HepG2 (cell line): ENCODE measurements around the gene KCNQ5.

Experiments
- BRD4 ChIP-seq: sonication (generic); formaldehyde crosslinking; IDR thresholded peaks from 2 replicates; pipeline ENCODE4 v1.4.0; 2020; ENCODE audit warnings: missing genetic modification reagents
- EHMT2 ChIP-seq: fragments of 200-600 bp; sonication (generic); IDR thresholded peaks from 2 replicates; pipeline ENCODE4 v1.7.0; 2017; ENCODE audit warnings: antibody characterized with exemption, low read depth, low read length, borderline replicate concordance
- IRF9 ChIP-seq: sonication (generic); formaldehyde crosslinking; IDR thresholded peaks from 2 replicates; pipeline ENCODE4 v1.8.0; 2022; ENCODE audit warnings: missing genetic modification reagents, mild to moderate bottlenecking, borderline replicate concordance
- MAFF ChIP-seq: IDR thresholded peaks from 2 replicates; pipeline ENCODE4 v1.6.1; 2011; ENCODE audit warnings: low read depth, low read length, improper control_type of control experiment
- NCOA1 ChIP-seq: sonication (generic); formaldehyde crosslinking; IDR thresholded peaks from 2 replicates; pipeline ENCODE4 v1.9.0; 2021; ENCODE audit warnings: missing genetic modification reagents
- NFYC ChIP-seq: IDR thresholded peaks from 2 replicates; pipeline ENCODE4 v1.6.1; 2016; ENCODE audit warnings: missing genetic modification reagents, missing compliant biosample characterization
- REST ChIP-seq, 2 experiments: IDR thresholded peaks; 2 replicates each; pipeline ENCODE4 v1.6.1; 2011 to 2012; ENCODE audit warnings: low read length in 2 of 2, borderline replicate concordance in 1 of 2, low read depth in 1 of 2, mild to moderate bottlenecking in 1 of 2, moderate library complexity in 1 of 2
- SMYD3 ChIP-seq: sonication (generic); formaldehyde crosslinking; IDR thresholded peaks from 2 replicates; pipeline ENCODE4 v1.8.1; 2023; ENCODE audit warnings: mild to moderate bottlenecking, missing genetic modification reagents
- SNAPC5 ChIP-seq: sonication (generic); formaldehyde crosslinking; IDR thresholded peaks from 2 replicates; pipeline ENCODE4 v1.8.1; 2023; ENCODE audit warnings: mild to moderate bottlenecking, missing genetic modification reagents, borderline replicate concordance
- ZFAT ChIP-seq: sonication (generic); formaldehyde crosslinking; conservative IDR thresholded peaks from 2 replicates; pipeline ENCODE4 v1.8.1; 2023; ENCODE audit warnings: missing genetic modification reagents, inconsistent platforms
- ZSCAN5A ChIP-seq: sonication (generic); formaldehyde crosslinking; IDR thresholded peaks from 2 replicates; pipeline ENCODE4 v1.8.0; 2022; ENCODE audit warnings: mild to moderate bottlenecking, missing genetic modification reagents, borderline replicate concordance
- TF ChIP-seq, protein P1 (sequence below): sonication (generic); formaldehyde crosslinking; IDR thresholded peaks from 2 replicates; pipeline ENCODE4 v1.5.0; 2020; ENCODE audit warnings: mild to moderate bottlenecking, missing genetic modification reagents, moderate library complexity
- TF ChIP-seq, protein P2 (sequence below): sonication (generic); formaldehyde crosslinking; IDR thresholded peaks from 2 replicates; pipeline ENCODE4 v1.5.1; 2020; ENCODE audit warnings: missing genetic modification reagents, mild to moderate bottlenecking, borderline replicate concordance

DNA sequence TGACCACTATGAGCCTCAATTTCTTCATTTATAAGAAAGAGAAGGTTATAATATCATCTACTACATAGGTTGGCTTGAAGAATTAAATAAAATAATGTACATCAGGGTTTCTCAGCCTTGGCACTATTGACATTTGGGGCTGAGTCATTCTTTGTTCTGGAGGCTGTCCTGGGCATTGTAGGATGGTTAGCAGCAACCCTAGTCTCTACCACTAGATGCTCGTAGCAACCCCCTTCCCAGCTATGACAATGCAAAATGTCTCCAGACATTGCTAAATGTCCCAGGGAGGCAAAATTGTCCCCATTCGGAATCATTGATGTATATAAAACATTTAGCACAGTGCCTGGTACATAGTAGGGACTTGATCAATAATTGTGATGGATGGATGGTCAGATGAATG, 451.4 kb downstream of the KCNQ5 start:
- no peak for TF ChIP-seq BRD4 (CRISPR knock-in tag)
- TF ChIP-seq EHMT2, result no peak
- TF ChIP-seq NCOA1, result no peak
- TF ChIP-seq ZFAT (CRISPR knock-in tag), result no peak
- TF ChIP-seq MAFF, result no peak
- TF ChIP-seq, protein P1, sequence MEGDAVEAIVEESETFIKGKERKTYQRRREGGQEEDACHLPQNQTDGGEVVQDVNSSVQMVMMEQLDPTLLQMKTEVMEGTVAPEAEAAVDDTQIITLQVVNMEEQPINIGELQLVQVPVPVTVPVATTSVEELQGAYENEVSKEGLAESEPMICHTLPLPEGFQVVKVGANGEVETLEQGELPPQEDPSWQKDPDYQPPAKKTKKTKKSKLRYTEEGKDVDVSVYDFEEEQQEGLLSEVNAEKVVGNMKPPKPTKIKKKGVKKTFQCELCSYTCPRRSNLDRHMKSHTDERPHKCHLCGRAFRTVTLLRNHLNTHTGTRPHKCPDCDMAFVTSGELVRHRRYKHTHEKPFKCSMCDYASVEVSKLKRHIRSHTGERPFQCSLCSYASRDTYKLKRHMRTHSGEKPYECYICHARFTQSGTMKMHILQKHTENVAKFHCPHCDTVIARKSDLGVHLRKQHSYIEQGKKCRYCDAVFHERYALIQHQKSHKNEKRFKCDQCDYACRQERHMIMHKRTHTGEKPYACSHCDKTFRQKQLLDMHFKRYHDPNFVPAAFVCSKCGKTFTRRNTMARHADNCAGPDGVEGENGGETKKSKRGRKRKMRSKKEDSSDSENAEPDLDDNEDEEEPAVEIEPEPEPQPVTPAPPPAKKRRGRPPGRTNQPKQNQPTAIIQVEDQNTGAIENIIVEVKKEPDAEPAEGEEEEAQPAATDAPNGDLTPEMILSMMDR, result no peak
- no peak for TF ChIP-seq NFYC (CRISPR knock-in tag)
- TF ChIP-seq IRF9 (CRISPR knock-in tag), result no peak
- TF ChIP-seq SMYD3 (CRISPR knock-in tag), result no peak
- no peak for TF ChIP-seq REST (IDR thresholded peaks at IDR 0.05; ENCODE audit: borderline replicate concordance in 1 of 2, low read depth in 1 of 2, low read length in 2 of 2)
- TF ChIP-seq, protein P2, sequence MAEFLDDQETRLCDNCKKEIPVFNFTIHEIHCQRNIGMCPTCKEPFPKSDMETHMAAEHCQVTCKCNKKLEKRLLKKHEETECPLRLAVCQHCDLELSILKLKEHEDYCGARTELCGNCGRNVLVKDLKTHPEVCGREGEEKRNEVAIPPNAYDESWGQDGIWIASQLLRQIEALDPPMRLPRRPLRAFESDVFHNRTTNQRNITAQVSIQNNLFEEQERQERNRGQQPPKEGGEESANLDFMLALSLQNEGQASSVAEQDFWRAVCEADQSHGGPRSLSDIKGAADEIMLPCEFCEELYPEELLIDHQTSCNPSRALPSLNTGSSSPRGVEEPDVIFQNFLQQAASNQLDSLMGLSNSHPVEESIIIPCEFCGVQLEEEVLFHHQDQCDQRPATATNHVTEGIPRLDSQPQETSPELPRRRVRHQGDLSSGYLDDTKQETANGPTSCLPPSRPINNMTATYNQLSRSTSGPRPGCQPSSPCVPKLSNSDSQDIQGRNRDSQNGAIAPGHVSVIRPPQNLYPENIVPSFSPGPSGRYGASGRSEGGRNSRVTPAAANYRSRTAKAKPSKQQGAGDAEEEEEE (CRISPR knock-in tag), result no peak
- no peak for TF ChIP-seq ZSCAN5A (CRISPR knock-in tag)
- TF ChIP-seq SNAPC5 (CRISPR knock-in tag), result no peak
